ENCODE measurements around the gene INTS3. TPM values are rescaled to one million over a fixed set of nuclear protein-coding genes. Genes with fewer than 3 reads are reported as not detected.
A peak's percentile ranks its signal among the peaks of the same experiment; 100 is the strongest.

The INTS3 gene
- total RNA-seq, 4 donors from 2014 or later: 38.3 to 75.4 (median 43.9) TPM

GRCh38 chr1:153783233-153784190 lies 55.7 kb downstream of the INTS3 start:
- no peaks in the 10 kb centered on the region for H3K27me3 ChIP-seq
- peak overlapping the region; percentile 95 for H3K27ac ChIP-seq
- H3K9me3 ChIP-seq: no peaks in the 10 kb centered on the region
- 0% methylated on average over 29 of the region's 61 CpGs for WGBS
- peak overlapping the region; percentile 71 for H3K4me3 ChIP-seq
- H3K4me1 ChIP-seq: peaks cover 24% of the 10 kb centered on the region
- peak; percentile 93 for DNase-seq (ENCODE audit: low spot score in 2 of 2)
- H3K36me3 ChIP-seq: no peaks in the 10 kb centered on the region
- TF ChIP-seq CTCF (IDR thresholded peaks at IDR 0.05) (no peak), POLR2A (IDR thresholded peaks at IDR 0.05) (peak; percentile 68 to 92), EP300 (IDR thresholded peaks at IDR 0.05) (no peak), POLR2AphosphoS5 (IDR thresholded peaks at IDR 0.05) (peak in 2 of 3 donors; percentile 66 to 76)

GRCh38 chr1:153786038-153786790 lies 58.4 kb downstream of the INTS3 start:
- DNase-seq (ENCODE audit: low spot score in 2 of 2): no peak
- 93% methylated on average over 4 of the region's 4 CpGs for WGBS

GRCh38 chr1:153789478-153790034 lies 61.7 kb downstream of the INTS3 start:
- Histone ChIP-seq H3K9me3 (no peaks in the 10 kb centered on the region), H3K27me3 (no peaks in the 10 kb centered on the region), H3K4me3 (peak overlapping the region; percentile 25), H3K36me3 (no peaks in the 10 kb centered on the region), H3K27ac (peak overlapping the region; percentile 77), H3K4me1 (peaks cover 22% of the 10 kb centered on the region)
- TF ChIP-seq CTCF (IDR thresholded peaks at IDR 0.05) (no peak), EP300 (IDR thresholded peaks at IDR 0.05) (no peak), POLR2A (IDR thresholded peaks at IDR 0.05) (no peak), POLR2AphosphoS5 (IDR thresholded peaks at IDR 0.05) (no peak)
- WGBS: 61% methylated on average over 22 of the region's 22 CpGs
- no peak for DNase-seq (ENCODE audit: low spot score in 2 of 2)

More at GRCh38 chr1:153786038-153786790, 58.4 kb downstream of the INTS3 start:
- TF ChIP-seq EP300 (IDR thresholded peaks at IDR 0.05) (no peak), POLR2AphosphoS5 (IDR thresholded peaks at IDR 0.05) (no peak), CTCF (IDR thresholded peaks at IDR 0.05) (no peak), POLR2A (IDR thresholded peaks at IDR 0.05) (no peak)
- H3K4me1 ChIP-seq: peaks cover 39% of the 10 kb centered on the region
- no peaks in the 10 kb centered on the region for H3K9me3 ChIP-seq
- no peaks in the 10 kb centered on the region for H3K36me3 ChIP-seq
- no peak overlapping the region for H3K27ac ChIP-seq
- H3K27me3 ChIP-seq: no peaks in the 10 kb centered on the region
- no peak overlapping the region for H3K4me3 ChIP-seq

GRCh38 chr1:153790313-153790965 lies 62.6 kb downstream of the INTS3 start:
- WGBS: 22% methylated on average over 16 of the region's 16 CpGs
- DNase-seq (ENCODE audit: low spot score in 2 of 2): peak; percentile 87 to 89
- Histone ChIP-seq H3K27me3 (no peaks in the 10 kb centered on the region), H3K4me1 (peaks cover 22% of the 10 kb centered on the region), H3K9me3 (no peaks in the 10 kb centered on the region), H3K36me3 (no peaks in the 10 kb centered on the region), H3K4me3 (peak overlapping the region; percentile 25), H3K27ac (peak overlapping the region; percentile 77)
- TF ChIP-seq EP300 (IDR thresholded peaks at IDR 0.05) (peak; percentile 36), POLR2A (IDR thresholded peaks at IDR 0.05) (peak in 1 of 2 donors; percentile 33), CTCF (IDR thresholded peaks at IDR 0.05) (no peak)

All from suprapubic skin (tissue), 4 donors.